ENCODE measurements around the gene NKD1.
"Not testable (repeated sequence)": the region's sequence is repeated elsewhere in the genome, so short reads cannot be mapped to it uniquely, and the experiment has no call there.

NKD1 gene

DNA sequence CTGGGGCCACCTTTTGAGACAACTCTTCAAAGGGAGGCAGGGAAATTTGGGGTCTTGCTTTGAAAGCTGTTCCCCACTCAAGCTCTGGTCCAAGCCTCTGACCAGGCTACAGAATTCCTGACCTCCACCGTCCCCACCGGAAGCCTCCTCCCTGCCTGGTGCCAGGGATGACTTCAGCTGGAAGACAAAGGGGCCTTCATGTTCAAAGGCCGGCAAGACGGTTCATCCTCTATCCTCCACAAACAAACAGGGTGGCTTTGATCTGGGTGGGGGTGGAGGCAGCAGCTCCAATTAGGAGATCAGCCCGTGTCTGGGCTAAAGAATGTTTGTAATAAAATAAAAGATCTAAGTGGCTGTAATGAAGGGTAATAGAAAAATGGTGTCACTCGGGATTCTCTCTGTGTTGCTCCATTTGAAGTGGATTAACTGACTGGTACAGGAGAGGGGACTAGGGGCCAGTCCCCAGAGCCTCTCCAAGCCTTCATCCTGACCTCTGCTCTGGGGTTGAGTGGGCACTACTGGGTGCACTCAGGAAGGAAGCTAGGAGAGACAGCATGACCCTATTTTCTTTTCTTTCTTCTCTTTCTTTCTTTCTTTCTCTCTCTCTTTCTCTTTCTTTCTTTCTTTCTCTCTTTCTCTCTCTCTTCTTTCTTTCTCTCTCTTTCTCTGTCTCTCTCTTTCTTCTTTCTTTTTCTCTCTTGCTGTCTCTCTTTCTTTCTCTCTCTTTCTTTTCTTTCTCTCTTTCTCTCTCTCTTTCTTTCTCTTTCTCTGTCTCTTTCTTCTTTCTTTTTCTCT is 27.5 kb upstream of the NKD1 start:
- DNase-seq: no peak

DNA sequence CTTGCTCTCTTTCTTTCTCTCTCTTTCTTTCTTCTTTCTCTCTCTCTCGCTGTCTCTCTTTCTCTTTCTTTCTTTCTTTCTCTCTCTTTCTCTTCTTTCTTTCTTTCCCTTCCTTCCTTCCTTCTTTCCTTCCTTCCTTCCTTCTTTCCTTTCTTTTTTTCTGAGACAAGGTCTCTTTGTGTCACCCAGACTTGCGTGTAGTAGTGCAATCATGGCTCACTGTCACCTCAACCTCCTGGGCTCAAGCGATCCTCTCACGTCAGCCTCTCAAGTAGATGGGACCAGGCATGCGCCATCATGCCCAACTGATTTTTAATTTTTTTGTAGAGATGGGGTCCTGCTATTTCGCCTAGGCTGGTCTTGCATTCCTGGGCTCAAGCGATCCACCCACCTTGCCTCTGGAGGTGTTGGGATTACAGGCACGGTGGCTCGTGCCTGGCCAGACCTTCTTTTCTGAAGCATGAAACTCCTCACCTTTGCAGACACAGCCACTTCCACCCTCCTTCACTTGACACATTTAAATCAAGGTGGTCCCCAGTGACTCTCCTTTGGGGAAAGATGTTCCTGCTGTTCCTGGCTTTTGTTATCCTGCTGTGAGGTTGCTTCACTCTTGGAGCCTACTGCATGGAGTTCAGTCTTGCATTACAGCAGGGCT is 26.8 kb upstream of the NKD1 start:
- DNase-seq: no peak

DNA sequence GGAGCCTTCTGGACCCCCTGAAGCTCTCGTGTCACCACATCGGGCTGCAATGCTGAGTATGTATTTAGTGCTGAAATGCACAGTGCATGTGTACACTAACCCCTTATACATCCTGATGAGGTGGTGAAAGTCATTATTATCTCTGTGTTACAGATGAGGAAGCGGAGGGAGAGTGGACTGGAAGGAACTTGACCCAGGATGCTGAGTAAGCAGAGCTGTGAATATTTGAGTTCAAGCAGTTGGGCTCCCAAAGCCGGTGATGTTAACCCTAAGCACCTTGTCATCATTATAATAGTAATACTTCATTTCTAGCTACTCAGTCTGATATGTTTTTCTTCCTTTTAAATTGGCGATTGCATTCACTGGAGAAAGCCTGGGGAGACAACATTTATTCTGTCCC is 25.9 kb upstream of the NKD1 start:
- DNase-seq: no peak

DNA sequence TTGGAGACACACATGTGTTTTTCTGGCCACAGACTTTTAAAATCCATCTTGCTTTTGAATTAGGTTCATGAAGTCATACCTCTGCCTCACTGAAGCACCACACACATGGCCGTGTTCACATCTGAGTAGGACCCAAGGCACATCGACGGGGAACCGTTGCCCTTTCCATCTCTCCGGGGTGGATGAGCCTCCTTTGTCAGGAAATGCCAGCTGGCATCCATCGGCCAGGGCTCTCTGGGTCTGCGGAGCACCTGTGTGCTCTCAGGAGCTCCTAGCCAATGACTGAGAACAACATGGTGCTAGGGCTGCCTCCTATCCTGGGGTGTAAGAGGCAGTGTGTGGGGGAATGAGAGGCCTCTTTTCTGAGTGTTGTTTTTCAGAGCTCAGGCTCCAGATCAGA is 24.5 kb upstream of the NKD1 start:
- DNase-seq: no peak

DNA sequence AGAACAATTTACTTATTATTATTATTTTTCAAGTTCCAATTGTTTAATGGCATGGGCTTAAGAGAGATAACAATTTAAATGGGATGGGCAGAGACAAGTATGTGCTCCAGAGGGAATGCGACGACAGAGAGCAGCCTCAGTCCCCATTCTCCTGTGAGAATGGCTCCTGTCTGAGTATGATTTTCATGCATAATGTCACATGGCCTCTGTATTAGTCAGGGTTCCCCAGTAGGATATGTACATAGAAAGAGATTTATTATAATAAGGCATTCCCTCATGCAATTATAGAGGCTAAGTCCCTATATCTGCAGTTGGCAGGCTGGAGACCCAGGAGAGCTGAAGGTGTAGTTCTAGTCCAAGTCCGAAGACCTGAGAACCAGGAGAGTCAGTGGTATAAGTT is 22.9 kb upstream of the NKD1 start:
- no peak for DNase-seq

DNA sequence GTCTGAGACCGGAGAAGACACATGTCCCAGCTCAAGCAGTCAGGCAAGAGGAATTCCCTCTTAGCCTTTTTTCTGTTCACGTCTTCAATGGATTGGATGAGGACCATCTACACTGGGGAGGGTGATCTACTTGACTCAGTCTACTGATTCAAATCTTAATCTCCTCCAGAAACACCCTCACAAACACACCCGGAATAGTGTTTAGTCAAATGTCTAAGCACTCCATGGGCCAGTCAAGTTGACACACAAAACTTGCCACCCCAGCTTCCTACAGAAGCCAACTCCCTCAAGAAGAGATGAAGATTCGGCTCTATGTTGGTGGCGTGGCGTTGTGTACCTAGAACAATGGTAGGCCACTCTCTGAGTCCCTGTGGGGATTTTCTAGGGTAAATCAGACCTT is 22.5 kb upstream of the NKD1 start:
- no peak for DNase-seq

DNA sequence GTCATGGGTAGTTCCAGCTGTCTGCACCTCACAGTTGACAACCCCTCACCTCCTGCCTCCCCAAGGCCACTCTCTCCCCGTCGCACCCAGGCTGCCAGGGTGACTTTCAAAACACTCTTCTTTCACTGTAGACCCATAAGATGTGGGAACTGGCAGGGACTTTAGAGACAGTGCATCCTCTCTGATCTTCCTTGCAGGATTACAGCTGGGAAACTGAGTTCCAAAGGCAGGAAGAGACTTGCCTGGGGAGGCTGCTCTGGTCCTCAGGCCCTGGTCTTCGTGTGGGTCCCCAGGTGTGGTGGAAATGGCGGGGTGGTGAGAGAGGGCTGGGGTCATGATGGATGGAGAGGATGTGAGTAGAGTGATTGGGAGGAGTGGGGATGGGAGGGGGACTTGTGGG is 21.9 kb upstream of the NKD1 start:
- DNase-seq: no peak

DNA sequence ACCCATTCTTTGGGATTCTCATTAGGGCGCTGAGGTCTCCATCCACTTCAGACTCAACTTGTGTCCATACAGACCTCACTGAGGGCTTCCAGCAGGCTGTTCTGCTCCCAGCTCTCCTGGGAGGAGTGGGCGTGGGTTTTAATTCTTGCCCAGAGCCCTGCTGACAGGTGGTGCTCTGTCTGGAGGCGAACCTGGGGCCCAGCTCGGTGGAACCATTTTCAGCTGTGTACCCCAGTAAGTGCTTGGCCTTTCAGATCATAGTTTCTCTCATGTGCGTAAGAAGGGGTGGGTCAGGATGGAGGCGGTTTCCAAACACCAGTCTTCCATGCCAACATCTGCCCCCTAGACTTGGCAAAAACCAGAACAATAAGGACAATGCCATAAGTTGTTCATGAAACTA is 21.4 kb upstream of the NKD1 start:
- DNase-seq: no peak

DNA sequence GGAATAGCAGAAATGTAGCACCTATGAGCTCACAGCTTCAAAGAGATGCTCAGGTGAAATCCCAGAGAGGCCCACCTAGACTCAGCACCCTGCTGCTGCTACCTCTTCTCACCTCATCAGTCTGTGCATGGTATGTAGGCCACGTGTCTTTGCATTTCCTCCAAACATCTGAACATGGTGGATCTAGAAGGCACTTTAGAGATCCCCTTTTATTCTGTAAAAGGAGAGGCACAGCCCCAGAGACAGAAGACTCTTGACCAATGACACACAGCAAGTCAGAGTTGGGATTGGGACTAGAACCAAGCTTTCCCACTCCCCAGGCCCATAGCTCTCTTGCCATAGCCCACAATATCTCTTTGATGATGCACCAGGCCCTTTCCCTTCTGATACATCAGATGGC is 19.4 kb upstream of the NKD1 start:
- DNase-seq: no peak

DNA sequence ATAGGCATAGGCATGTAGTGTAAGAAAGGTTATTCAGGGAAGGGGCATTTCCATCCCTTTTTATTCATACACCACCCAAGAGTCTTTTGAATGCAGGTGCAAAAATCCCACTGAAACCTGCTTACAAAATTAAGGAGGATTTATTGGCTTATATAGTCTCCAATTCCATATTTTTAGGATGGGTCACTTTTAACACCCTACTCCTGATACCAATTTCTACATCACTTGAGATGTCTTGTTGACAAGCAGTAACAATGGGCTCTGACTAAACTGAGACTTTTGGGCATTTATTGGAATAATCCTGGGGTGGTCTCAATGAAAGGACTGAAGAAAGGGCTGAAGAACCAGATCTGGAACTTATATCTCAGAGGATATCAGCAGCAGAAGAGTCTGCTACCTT is 18.9 kb upstream of the NKD1 start:
- no peak for DNase-seq

DNA sequence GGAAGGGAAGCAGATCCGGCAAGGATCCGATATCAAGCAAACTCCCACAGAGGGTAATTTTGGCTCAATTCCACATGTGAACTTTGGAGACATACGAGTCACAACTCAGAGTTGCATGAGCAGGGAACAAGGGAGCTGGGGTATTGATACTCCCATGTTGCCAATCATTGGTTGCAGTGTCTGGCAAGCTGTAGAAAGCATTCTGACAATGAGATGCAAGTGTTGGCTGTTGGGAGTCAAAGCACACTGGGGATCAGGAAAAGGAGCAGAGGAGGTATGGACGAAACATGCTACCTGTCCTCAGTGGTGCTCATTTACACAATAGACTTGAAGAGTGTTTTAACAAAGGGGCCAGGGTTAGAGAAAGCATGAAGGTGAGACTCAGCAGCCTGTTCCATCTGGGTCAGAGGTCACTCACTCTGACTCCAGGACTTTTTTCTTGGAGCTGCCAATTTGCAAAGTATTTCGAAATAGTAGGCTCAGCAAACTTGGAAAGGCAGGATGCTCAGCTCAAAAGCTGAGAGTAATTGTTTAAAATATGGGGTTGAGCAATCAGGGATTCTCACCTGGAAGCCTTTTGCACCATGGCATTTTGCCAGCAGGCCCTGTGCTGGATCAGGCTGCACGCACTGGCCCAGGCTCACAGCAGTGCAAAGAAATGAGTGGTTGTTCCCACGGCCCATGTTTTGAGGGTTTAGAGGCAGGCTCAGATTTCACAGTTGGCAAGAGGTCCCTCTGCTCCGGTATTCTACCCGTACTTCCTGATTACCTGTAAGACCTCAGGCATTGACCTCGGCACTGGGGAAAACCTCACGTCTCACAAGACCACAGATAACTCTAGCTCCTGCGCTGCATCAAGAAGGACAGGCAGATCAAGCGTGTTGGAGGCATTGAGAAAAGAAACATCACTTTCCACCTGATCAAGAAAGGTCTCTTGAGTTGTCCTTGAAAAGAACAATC is 17.6 kb upstream of the NKD1 start:
- DNase-seq: no peak

DNA sequence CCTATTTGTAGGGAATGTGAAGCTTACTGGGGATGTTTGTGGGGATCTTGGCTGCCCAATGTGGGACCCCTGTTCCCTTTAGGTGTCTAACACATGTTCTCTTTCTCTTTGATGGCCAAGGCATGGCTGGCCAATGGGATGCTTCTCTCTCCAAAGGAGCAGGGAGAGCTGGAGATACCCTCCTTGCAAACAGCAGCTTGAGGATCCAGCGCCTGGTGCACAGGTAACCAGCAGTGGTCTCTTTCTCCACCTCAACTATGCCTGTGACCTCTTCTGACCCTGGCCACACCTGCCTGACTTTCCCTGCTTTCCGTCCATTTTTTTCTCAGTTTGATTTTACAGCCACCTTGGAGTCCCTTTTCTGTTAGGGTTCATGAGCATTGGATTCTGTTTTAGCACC is 16.8 kb upstream of the NKD1 start:
- DNase-seq: no peak

DNA sequence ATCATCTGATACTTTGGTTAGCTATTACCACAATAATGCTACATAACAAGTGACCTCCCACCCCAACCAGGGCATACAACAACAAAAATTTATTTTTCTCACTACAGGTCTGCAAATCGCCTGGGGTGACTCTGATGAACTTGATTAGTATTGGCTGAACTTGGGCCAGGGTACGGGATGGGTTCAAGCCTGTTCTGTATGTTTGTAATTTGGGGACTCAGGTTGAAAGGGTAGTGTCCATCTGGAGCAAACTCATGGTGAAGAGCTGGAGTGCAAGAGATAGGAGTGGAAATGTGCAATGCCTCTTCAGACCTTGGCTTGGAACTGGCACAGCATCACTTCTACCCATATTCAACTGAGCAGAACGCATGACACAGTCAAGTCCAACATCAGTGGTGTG is 16.3 kb upstream of the NKD1 start:
- no peak for DNase-seq

DNA sequence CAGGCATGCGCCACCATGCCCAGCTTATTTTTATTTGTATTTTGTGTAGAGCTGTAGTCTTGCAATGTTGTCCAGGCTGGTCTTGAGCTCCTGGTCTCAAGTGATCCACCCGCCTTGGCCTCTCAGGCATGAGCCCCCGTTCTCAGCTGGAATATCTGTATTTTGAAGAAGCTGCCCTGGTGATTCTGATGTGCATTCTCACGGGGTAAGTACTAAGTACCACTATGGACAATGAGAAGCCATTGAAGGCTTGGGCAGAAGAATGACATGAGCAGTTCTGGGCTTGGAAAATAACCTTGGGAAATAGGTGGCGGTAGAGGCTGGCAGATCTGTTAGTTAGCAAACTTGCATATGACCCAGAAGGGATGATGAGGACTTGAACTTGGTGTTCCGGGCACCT is 15.6 kb upstream of the NKD1 start:
- no peak for DNase-seq

DNA sequence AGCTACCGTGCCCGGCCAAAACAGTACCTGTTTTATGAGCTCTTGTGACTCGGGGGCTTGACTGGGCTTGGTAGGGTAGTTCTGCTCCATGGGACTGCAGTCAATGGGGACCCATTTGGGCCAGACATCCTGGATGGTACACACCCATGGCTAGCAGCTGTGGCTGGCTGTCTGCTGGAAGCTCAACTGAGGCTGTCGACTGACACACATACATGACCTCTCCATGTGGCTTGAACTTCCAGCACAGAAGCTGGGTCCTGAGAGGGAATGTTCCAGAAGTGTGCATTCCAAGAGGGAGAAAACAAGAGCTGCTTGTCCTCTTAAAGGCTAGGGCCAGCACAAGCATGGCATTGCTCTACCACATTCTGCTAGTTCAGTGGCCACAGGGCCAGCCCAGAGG is 14.9 kb upstream of the NKD1 start:
- no peak for DNase-seq

DNA sequence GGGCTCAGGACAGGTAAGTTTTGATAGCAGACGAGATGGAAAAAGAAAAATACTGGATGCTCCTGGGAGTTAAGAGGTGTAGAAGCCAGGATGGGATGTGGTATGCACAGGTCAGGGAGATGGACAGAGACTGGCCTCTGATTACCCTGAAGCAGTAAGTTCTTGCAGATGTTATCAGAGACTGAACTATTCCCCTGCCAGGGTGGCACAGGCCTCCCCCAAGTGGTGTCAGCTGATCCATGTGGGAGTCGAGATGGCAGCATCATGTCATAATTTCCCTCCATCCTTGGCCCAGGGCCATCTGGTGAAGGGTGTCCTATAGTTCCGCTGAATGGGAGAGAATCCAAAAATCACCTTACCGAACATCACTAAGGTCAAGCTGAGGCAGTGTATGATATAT is 14.1 kb upstream of the NKD1 start:
- DNase-seq: no peak

DNA sequence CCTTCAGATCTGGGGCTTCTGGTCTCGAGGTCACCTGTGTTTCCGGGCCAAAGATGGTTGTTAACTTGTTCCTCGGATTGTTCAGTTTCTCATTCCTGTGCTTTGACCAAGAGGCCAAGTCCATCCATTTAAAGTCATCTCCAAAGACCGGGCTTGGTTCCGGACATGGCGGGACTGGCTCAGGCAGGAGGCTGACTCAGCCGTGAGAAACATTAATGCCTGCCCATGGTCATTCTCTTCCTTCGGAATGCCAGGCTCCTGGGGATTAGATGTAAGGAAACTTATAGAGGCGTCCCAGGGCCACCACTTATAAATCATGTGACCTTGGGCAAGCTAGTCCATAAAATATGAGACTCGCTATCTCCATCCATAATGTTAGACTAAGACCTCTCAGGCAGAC is 13.6 kb upstream of the NKD1 start:
- DNase-seq: no peak

DNA sequence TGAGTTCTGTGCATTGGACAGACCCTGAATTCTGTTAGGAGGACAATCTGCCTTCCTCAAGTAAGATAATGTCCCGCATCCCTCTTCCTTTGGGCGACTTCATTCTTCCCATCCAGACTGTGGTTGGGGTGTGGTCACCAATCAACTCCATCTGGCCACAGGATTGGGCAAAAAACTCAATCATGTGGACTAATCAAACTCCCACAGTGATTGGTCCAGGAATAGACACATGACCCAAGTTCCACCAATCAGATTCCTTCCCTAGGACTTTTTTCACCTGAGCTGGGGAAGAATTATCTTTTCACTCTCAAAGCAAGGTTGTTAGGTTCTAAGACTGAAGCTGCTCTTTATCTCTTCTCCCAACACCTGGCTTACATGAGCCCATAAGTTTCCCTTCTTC is 13.2 kb upstream of the NKD1 start:
- no peak for DNase-seq

DNA sequence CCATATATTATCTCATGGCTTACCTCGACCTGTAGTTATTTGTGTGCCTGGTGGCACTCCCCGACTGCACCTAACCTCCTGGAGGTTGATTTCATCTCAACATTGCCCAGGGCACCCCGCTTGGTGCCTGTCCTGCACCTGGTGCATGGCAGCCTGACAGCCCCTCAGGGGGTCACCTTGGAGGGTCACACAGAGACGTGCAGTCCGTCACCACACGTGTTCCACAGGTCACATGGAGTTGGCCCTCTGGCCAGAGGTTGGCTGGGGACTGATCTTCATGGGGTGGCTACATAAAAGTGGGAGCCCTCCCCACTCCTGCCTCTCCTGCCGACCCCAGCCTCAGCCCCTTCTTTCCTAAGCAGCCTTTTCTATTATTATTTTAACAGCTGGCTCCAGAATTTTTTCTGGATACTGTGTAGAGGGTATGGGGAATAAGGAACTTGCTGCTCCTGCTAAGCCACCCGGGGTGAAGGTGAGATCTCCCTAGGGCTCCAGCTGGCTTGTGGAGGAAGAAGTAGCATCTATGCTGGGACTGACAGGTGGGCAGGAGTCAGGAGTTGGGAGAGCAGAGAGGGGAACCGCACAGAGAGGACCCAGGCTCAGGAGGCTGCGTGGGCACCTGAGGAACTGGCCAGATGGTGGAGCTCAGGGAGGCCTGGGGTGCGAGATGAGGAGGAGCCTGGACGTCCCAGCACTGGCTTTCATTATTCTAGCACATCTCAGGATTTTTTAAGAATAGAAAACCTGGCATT is 12.5 kb upstream of the NKD1 start:
- no peak for DNase-seq

DNA sequence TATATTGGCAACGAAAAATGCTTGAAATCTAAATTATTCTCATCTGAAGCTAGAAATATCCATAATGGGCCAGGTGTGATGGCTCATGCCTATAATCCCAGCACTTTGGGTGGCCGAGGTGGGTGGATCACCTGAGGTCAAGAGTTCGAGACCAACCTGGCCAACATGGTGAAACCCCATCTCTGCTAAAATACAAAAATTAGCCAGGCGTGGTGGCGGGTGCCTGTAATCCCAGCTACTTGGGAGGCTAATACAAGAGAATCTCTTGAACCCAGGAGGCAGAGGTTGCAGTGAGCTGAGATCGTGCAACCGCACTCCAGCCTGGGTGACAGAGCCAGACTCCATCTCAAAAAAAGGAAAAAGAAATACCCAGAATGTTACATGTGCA is 11.9 kb upstream of the NKD1 start:
- DNase-seq: not testable (repeated sequence)

DNA sequence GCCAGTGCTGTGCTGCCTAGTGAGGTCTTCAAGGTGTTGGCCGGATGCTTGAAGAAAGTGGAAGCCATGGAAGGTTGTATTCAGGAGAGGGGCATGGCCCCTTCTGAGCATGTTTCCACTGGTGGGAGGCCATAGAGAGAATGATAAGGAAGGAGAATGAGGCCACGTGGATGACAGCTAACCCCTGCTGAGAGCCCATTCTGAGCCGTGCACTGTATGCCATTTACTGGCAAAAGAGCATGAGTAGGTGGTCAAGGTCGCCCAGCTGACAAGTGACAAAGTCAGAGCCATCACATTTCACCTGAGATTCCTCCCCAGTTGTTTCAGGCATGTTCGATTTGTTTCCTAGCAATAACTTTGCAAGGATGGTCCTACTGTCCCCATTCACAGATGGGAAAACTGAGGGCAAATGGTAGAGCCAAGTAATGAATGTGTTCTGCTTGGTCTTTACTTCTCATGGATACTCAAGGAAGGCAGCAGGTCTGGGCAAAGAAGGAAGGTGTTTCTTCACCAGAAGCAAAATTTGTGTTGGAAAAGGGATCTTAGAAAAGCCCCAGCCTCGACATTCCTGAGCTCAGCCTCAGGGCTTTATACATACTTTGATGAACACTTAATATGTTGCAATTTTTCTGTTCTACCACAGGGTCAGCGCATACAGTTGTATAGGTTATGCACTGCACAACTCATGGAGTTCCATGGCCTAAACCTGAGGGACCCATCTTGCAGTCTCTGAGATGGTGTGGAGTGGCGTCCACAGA is 10.5 kb upstream of the NKD1 start:
- no peak for DNase-seq

DNA sequence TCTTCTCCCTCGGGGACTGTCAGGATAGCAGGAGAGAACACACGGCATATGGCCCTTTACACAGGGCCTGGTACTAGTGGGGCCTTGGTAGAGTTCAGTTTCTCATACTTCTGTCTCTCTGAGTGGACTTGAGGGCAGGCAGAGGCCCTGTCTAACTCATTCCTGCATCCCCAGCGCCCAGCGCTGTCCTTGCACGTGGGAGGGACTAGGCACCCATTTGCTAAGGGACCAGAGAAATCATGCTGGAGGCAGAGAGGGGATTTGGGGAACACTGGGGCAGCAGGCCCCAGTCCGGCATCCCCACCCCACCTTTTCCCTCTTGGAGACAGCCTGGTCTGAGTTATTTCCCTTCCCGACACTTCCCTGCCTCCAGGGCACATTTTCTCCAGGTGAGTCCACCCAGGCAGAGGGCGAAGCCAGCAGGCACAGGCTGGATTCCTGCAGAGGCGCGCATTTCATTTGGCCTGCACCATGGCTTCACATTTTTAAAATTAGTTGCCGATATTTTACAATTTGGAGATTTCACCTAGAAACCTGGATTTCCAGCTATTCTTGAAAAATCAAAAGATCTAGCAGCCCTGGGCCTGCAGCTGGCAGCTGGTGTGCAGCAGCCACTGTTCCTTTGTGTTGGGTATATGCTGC is 9.7 kb upstream of the NKD1 start:
- DNase-seq: no peak
